ENCODE data around the gene LRMDA.

LRMDA gene

DNA sequence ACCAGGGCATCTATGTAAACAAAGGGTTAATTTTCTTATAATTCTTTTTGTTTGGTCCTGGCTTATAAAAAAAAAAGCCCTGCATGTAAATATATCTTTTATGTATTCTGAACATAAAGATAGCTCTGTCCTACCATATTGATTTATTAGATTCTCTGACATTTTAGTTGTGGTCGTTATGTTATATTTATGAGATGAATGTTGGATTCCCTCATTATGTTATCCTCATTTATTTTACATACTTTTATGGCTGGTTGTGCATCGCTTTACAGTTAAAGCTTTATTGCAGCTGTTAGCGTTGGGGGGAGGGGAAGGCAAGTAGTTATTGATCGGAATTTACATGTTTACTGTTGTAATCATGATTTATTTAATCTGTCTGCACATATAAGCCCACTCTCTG is 431.5 kb downstream of the LRMDA start:
- Histone ChIP-seq H3K9me3 (ENCODE audit: control insufficient read depth, low read length) (no peaks in the 10 kb centered on the region), H3K27ac (no peak overlapping the region)
- no peak for TF ChIP-seq CTCF (IDR thresholded peaks at IDR 0.05)

DNA sequence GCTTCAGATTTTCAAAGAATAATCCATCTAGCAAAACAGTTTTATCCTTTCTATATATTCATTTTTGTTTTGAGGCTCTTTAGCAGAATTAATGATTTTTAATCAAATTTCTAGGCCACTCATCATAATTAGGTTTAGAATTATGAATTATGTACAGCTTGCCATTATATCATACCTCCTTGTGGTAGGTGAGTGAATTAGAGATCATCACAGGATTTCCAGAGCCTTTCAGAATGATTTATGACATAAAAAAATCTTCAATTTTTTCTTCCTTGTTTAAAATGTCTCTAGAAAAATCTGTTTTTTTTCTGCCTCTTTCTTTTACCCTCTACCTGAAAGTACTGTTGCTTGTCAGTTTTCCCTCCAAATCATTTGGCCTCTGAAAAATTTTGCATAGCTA is 433.3 kb downstream of the LRMDA start:
- H3K4me2 ChIP-seq (ENCODE audit: low read length): no peak overlapping the region
- H3K9me3 ChIP-seq (ENCODE audit: control insufficient read depth, low read length): no peaks in the 10 kb centered on the region
- no peak overlapping the region for H2AFZ ChIP-seq
- no peak overlapping the region for H3K27ac ChIP-seq
- H3K36me3 ChIP-seq (ENCODE audit: control insufficient read depth, insufficient read depth, low read length): no peaks in the 10 kb centered on the region
- no peak overlapping the region for H3K9ac ChIP-seq
- no peaks in the 10 kb centered on the region for H3K27me3 ChIP-seq (ENCODE audit: control insufficient read depth, insufficient read depth, low read length)
- no peak for TF ChIP-seq CTCF (IDR thresholded peaks at IDR 0.05)
- H3K4me1 ChIP-seq: no peaks in the 10 kb centered on the region
- H3K4me3 ChIP-seq (ENCODE audit: low read depth, low read length): no peak overlapping the region
- no peaks in the 10 kb centered on the region for H3K79me2 ChIP-seq

More for the DNA sequence above, 431.5 kb downstream of the LRMDA start:
- Histone ChIP-seq H3K27me3 (ENCODE audit: control insufficient read depth, insufficient read depth, low read length) (no peaks in the 10 kb centered on the region), H3K4me1 (no peaks in the 10 kb centered on the region), H3K36me3 (ENCODE audit: control insufficient read depth, insufficient read depth, low read length) (no peaks in the 10 kb centered on the region), H3K4me3 (ENCODE audit: low read depth, low read length) (no peak overlapping the region), H3K79me2 (no peaks in the 10 kb centered on the region), H3K4me2 (ENCODE audit: low read length) (no peak overlapping the region), H2AFZ (no peak overlapping the region), H3K9ac (no peak overlapping the region)

DNA sequence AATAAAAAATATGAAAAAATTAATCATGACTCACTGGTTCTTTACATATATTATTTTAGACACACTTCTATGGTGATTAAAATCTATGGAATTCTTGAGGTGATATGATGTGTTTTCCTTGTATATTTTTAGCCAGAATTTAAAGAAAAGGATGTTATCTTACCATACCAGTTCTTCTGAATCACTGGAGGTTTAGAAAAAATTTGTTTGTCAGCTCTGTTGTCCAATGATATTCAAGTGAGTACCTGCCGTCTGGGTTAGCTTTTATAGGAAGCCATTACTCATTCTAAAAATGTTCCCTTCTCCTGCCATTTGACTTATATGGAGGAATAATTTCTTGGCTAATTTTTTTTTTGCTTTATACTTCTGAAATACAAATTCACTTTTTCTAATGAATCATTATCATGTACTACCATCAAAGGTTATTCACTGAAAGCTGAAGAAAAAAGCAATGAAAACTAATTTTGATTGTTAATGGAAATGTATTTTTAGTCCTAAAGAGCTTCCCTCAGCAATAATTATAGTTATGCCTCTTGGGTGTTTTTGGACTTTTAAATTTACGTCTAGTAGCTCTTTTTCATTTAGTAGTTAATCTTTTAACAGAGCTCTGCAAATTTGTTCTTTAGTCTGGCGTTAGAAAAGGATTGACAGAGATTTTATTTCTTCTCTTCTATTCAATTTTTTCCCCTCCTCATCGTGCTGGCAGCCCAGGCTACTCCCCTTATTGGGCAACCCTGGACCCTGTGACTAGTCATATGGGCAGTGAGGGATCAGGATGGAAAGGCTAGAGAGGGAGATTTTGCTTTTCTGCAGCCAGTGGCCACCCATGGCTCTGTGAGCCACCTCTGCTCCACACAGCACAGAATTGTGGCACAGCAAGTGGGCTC is 434.2 kb downstream of the LRMDA start:
- no peak for TF ChIP-seq CTCF (IDR thresholded peaks at IDR 0.05)
- H3K9me3 ChIP-seq (ENCODE audit: control insufficient read depth, low read length): no peaks in the 10 kb centered on the region
- H3K36me3 ChIP-seq (ENCODE audit: control insufficient read depth, insufficient read depth, low read length): no peaks in the 10 kb centered on the region
- no peaks in the 10 kb centered on the region for H3K79me2 ChIP-seq
- no peak overlapping the region for H3K4me3 ChIP-seq (ENCODE audit: low read depth, low read length)
- H3K4me1 ChIP-seq: no peaks in the 10 kb centered on the region
- H3K4me2 ChIP-seq (ENCODE audit: low read length): no peak overlapping the region
- H3K27me3 ChIP-seq (ENCODE audit: control insufficient read depth, insufficient read depth, low read length): no peaks in the 10 kb centered on the region
- H3K27ac ChIP-seq: no peak overlapping the region
- no peak overlapping the region for H3K9ac ChIP-seq
- no peak overlapping the region for H2AFZ ChIP-seq

- Histone ChIP-seq H3K36me3 (ENCODE audit: control insufficient read depth, insufficient read depth, low read length) (no peaks in the 10 kb centered on the region), H3K9ac (no peak overlapping the region), H3K27me3 (ENCODE audit: control insufficient read depth, insufficient read depth, low read length) (no peaks in the 10 kb centered on the region), H3K79me2 (no peaks in the 10 kb centered on the region), H3K4me3 (ENCODE audit: low read depth, low read length) (no peak overlapping the region), H3K27ac (no peak overlapping the region), H3K9me3 (ENCODE audit: control insufficient read depth, low read length) (no peaks in the 10 kb centered on the region), H3K4me1 (no peaks in the 10 kb centered on the region), H3K4me2 (ENCODE audit: low read length) (no peak overlapping the region), H2AFZ (no peak overlapping the region)
- no peak for TF ChIP-seq CTCF (IDR thresholded peaks at IDR 0.05)
Measured at GRCh38 chr10:75866300-75866625, 434.8 kb downstream of the LRMDA start.

DNA sequence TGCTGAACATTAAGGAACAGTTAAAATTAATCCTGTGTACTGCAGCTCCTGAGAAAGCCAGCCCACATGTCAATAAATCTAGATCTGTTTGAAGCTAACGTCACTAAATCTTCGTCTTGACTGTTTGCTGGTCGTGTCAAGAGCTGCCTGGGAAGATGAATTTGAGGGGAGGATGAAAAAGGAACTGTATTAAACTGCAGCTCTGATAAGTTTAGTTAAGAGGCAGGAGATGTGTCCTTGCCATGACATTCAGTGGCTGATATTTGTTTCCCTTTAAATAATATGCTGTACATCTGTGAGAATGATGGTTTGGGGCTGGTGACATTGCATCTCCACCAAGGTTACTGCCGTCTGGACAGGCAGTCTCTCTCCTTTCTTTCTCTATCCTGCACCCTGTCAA is 435.3 kb downstream of the LRMDA start:
- no peak overlapping the region for H3K4me3 ChIP-seq (ENCODE audit: low read depth, low read length)
- H3K4me2 ChIP-seq (ENCODE audit: low read length): no peak overlapping the region
- H3K27me3 ChIP-seq (ENCODE audit: control insufficient read depth, insufficient read depth, low read length): no peaks in the 10 kb centered on the region
- H3K4me1 ChIP-seq: no peaks in the 10 kb centered on the region
- no peak overlapping the region for H2AFZ ChIP-seq
- no peak overlapping the region for H3K27ac ChIP-seq
- no peaks in the 10 kb centered on the region for H3K79me2 ChIP-seq
- no peaks in the 10 kb centered on the region for H3K36me3 ChIP-seq (ENCODE audit: control insufficient read depth, insufficient read depth, low read length)
- TF ChIP-seq CTCF (IDR thresholded peaks at IDR 0.05): no peak
- H3K9ac ChIP-seq: no peak overlapping the region
- H3K9me3 ChIP-seq (ENCODE audit: control insufficient read depth, low read length): no peaks in the 10 kb centered on the region

Measured in parathyroid adenoma (tissue), 2 donors.